Measurements from ENCODE around the gene NRTN.

The NRTN gene

DNA sequence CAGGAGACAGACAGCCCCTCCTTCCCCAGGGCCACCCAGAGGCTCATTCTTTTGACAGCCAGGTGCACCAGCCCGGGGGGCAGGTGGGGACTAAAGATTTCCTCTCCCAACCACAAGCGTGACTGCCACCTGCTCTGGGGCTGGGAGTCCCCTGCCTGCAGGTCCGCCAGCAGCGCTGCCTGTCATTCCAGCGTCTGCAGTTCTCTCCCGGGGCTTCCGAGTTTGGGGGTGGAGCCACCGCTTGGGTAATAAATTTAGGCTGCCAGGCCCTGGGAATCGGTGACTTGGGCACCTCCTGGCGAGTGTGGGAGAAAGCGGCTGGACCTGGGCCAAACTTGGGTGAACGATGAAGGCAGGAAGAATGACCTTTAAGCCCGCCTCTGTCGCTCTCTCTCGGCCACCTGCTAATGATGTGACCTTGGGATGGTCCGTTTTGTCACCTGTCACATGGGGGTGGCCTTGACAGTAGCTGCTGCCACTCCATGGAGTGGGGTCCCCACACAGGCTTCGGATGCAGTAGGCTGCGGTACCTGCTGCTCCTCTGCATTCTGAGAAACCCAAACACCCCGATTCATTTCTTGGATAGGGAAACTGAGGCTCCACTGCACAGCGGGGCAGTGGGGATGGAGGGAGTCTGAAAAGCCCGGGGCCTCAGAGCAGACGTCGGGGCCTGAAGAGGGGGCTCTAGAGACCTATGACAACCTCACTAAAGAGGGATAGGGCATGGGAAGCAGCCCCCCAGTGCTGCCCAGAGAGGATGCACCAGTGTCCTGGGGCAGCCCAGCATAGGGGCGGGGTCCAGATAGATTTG is 21.9 kb downstream of the NRTN start:
- H3K27ac ChIP-seq (ENCODE audit: low read depth, low read length): peak overlapping the region; percentile 26
- peaks cover 20 to 29% of the 10 kb centered on the region in 2 donors for H3K4me1 ChIP-seq (ENCODE audit: control insufficient read depth in 1 of 2, insufficient read depth in 2 of 2, low read length in 2 of 2)
- H3K9ac ChIP-seq (ENCODE audit: low read depth in 1 of 2, low read length in 2 of 2): peak overlapping the region in 1 of 2 donors; percentile 18
- H3K4me3 ChIP-seq (ENCODE audit: low read depth in 1 of 2, low read length in 2 of 2): peak overlapping the region; percentile 51 to 58
- H3K27me3 ChIP-seq (ENCODE audit: control insufficient read depth in 1 of 2, insufficient read depth in 2 of 2, low read length in 2 of 2): no peaks in the 10 kb centered on the region
- H3K36me3 ChIP-seq (ENCODE audit: control insufficient read depth in 1 of 2, insufficient read depth in 2 of 2, low read length in 2 of 2): peaks cover 0 to 5% of the 10 kb centered on the region in 2 donors
- H3K9me3 ChIP-seq (ENCODE audit: control insufficient read depth in 1 of 2, low read length in 2 of 2): no peaks in the 10 kb centered on the region

DNA sequence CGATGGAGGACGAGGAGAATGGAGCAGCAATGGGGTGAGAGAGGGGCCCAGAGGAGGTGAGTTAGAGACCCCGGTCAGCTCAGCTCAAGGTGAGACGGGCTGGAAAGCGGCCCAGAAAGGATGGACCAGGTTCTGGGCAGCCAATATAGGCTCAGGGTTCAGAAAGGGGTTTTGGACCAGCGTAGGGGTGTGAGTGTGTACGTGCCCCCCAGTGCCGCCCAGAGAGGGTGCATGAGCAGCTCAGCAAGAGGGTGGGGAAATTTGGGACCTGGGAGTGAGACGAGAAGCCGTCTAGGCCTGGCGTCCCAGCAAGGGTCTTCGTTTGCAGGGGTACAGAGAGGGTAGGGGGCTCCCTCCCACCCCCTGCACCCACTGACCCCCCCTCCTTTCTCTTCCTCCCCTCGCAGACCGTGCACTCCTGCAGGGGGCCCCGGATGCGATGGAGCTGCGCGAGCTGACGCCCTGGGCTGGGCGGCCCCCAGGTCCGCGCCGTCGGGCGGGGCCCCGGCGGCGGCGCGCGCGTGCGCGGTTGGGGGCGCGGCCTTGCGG is 22.5 kb downstream of the NRTN start:
- Histone ChIP-seq H3K4me3 (ENCODE audit: low read depth in 1 of 2, low read length in 2 of 2) (peak overlapping the region; percentile 51 to 58), H3K4me1 (ENCODE audit: control insufficient read depth in 1 of 2, insufficient read depth in 2 of 2, low read length in 2 of 2) (peaks cover 20 to 26% of the 10 kb centered on the region in 2 donors), H3K9ac (ENCODE audit: low read depth in 1 of 2, low read length in 2 of 2) (peak overlapping the region; percentile 32 to 66), H3K27me3 (ENCODE audit: control insufficient read depth in 1 of 2, insufficient read depth in 2 of 2, low read length in 2 of 2) (no peaks in the 10 kb centered on the region), H3K9me3 (ENCODE audit: control insufficient read depth in 1 of 2, low read length in 2 of 2) (no peaks in the 10 kb centered on the region), H3K36me3 (ENCODE audit: control insufficient read depth in 1 of 2, insufficient read depth in 2 of 2, low read length in 2 of 2) (peaks cover 0 to 10% of the 10 kb centered on the region in 2 donors), H3K27ac (ENCODE audit: low read depth, low read length) (peak overlapping the region; percentile 90)

DNA sequence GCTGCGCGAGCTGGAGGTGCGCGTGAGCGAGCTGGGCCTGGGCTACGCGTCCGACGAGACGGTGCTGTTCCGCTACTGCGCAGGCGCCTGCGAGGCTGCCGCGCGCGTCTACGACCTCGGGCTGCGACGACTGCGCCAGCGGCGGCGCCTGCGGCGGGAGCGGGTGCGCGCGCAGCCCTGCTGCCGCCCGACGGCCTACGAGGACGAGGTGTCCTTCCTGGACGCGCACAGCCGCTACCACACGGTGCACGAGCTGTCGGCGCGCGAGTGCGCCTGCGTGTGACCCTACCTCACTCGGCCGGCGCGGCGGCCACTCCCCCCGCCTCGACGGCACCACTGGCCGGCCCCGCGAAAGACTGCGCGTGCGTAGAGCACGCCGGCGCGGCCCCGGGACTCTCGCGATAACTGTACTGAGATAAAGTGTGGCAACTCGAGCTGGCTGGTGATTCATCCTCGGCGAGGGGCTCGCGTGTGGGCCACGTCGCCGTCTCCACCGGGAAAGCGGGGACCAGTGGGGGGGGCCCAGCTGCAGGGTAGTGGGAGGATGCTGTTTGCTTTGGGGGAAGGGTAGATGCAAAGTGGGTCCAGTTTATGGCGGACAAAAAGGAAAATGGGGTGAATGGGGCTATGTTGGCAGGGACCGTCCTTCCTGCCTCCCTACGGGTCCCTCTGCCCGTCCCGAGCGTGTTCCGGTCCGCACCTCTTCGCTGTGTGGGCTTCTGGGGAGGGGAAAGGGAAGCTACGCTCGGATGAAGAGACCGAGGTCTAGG is 23.2 kb downstream of the NRTN start:
- Histone ChIP-seq H3K9me3 (ENCODE audit: control insufficient read depth in 1 of 2, low read length in 2 of 2) (no peaks in the 10 kb centered on the region), H3K27ac (ENCODE audit: low read depth, low read length) (peak overlapping the region; percentile 90), H3K4me1 (ENCODE audit: control insufficient read depth in 1 of 2, insufficient read depth in 2 of 2, low read length in 2 of 2) (peaks cover 20 to 26% of the 10 kb centered on the region in 2 donors), H3K4me3 (ENCODE audit: low read depth in 1 of 2, low read length in 2 of 2) (peak overlapping the region; percentile 68 to 80), H3K27me3 (ENCODE audit: control insufficient read depth in 1 of 2, insufficient read depth in 2 of 2, low read length in 2 of 2) (no peaks in the 10 kb centered on the region), H3K36me3 (ENCODE audit: control insufficient read depth in 1 of 2, insufficient read depth in 2 of 2, low read length in 2 of 2) (peaks cover 0 to 16% of the 10 kb centered on the region in 2 donors), H3K9ac (ENCODE audit: low read depth in 1 of 2, low read length in 2 of 2) (peak overlapping the region; percentile 21 to 66)

DNA sequence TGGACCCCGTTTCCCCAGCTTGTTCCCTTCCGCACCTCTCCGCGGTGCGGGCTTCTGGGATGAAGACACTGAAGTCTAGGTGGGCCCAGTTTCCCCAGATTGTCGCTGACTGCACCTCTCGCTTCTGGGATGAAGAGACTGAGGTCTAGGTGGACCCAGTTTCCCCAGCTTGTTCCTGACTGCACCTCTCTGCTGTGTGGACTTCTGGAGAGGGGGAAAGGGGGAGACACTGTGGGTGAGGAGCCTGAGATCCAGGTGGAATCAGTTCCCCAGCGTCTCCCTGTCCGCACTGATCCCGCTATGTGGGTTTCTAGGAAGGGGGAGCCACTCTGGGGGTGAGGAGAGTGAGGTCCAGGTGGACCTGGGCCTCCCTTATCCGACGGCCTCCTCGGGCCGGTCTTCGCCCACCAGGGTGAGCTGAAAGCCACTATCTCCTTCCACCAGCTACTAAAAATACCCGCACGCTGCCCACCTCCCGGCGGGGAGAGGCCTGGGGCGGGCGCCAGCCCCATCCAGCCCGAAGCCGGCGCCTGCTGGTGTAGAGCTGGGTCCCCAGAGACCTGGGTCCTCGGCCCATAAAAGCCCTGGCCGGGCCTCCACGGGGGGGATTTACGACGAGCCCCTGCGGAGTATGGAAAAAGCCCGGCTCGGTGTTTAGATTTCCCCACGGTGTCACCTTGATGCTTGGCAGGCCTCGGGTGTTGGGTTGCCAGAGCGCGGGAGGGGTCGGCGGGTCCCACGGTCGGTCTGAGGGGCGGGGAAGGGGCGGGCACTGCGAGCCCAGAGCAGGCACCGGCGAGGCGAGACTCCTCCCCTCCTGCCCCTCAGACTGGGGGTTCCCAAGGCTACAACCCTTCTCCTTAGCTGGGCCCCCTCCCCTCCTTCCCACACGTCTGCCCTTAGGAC is 24.0 kb downstream of the NRTN start:
- peaks cover 0 to 16% of the 10 kb centered on the region in 2 donors for H3K36me3 ChIP-seq (ENCODE audit: control insufficient read depth in 1 of 2, insufficient read depth in 2 of 2, low read length in 2 of 2)
- H3K27ac ChIP-seq (ENCODE audit: low read depth, low read length): no peak overlapping the region
- no peaks in the 10 kb centered on the region for H3K27me3 ChIP-seq (ENCODE audit: control insufficient read depth in 1 of 2, insufficient read depth in 2 of 2, low read length in 2 of 2)
- H3K9ac ChIP-seq (ENCODE audit: low read depth in 1 of 2, low read length in 2 of 2): peak overlapping the region; percentile 21 to 66
- peak overlapping the region; percentile 68 to 80 for H3K4me3 ChIP-seq (ENCODE audit: low read depth in 1 of 2, low read length in 2 of 2)
- no peaks in the 10 kb centered on the region for H3K9me3 ChIP-seq (ENCODE audit: control insufficient read depth in 1 of 2, low read length in 2 of 2)
- peaks cover 20 to 26% of the 10 kb centered on the region in 2 donors for H3K4me1 ChIP-seq (ENCODE audit: control insufficient read depth in 1 of 2, insufficient read depth in 2 of 2, low read length in 2 of 2)

DNA sequence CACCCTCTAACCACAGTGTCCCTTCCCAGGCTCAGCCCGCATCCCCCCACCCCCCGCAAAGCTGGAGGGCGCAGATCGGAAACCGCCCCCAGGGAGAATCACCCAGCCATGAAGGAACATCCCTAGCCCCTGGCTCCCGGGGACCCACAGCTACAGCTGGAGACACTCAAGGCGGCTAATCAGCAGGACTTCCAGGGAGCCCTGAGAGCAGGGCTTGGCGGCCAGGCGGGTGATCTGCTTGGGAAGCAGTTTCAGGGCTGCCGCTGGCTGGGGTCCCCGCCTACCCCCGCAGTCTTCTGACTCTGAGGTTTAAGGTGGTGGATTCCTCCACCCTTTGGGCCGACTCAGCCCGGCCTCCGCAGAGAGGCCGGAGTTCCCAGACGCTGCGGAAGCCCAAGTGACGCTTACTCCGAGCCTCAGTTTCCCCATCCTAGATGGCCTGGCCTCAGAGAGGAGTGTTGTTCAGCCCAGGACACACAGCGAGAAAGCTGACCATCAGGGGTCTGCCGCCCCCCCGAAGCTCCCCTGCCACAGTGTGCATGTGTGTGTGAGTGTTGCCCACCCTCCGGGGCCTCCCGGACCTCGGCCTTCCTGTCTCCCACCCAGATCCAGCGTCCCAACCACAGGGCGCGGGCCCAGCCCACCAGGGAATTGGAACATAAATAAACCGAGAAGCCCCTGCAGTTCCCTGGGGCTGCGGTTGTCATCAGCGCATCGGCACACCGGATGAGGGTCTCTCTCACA is 24.9 kb downstream of the NRTN start:
- no peak overlapping the region for H3K9ac ChIP-seq (ENCODE audit: low read depth in 1 of 2, low read length in 2 of 2)
- no peak overlapping the region for H3K4me3 ChIP-seq (ENCODE audit: low read depth in 1 of 2, low read length in 2 of 2)
- peaks cover 0 to 18% of the 10 kb centered on the region in 2 donors for H3K36me3 ChIP-seq (ENCODE audit: control insufficient read depth in 1 of 2, insufficient read depth in 2 of 2, low read length in 2 of 2)
- H3K9me3 ChIP-seq (ENCODE audit: control insufficient read depth in 1 of 2, low read length in 2 of 2): no peaks in the 10 kb centered on the region
- peaks cover 20 to 26% of the 10 kb centered on the region in 2 donors for H3K4me1 ChIP-seq (ENCODE audit: control insufficient read depth in 1 of 2, insufficient read depth in 2 of 2, low read length in 2 of 2)
- H3K27ac ChIP-seq (ENCODE audit: low read depth, low read length): no peak overlapping the region
- no peaks in the 10 kb centered on the region for H3K27me3 ChIP-seq (ENCODE audit: control insufficient read depth in 1 of 2, insufficient read depth in 2 of 2, low read length in 2 of 2)

DNA sequence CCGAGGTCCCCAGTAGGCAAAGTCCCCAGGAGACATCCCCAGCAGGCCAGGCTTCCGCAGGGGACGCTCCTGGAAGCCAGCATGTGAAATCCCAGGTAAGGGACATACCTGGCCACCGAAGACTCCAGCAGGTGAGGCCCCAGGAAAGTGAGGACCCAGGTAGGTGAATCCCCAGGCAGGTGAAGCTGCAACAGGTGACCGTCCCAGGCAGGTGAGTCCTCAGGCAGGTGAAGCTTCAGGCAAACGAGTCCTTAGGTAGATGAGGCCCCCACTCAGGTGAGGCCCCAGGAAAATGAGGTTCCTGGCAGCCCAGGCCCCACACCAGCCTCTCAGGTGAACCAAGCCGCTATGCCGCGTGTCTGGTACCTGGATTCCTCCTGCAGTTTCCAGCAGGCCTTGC is 26.3 kb downstream of the NRTN start:
- Histone ChIP-seq H3K27ac (ENCODE audit: low read depth, low read length) (no peak overlapping the region), H3K4me3 (ENCODE audit: low read depth in 1 of 2, low read length in 2 of 2) (no peak overlapping the region), H3K4me1 (ENCODE audit: control insufficient read depth in 1 of 2, insufficient read depth in 2 of 2, low read length in 2 of 2) (peaks cover 20 to 26% of the 10 kb centered on the region in 2 donors), H3K9ac (ENCODE audit: low read depth in 1 of 2, low read length in 2 of 2) (no peak overlapping the region), H3K27me3 (ENCODE audit: control insufficient read depth in 1 of 2, insufficient read depth in 2 of 2, low read length in 2 of 2) (no peaks in the 10 kb centered on the region), H3K36me3 (ENCODE audit: control insufficient read depth in 1 of 2, insufficient read depth in 2 of 2, low read length in 2 of 2) (peaks cover 0 to 19% of the 10 kb centered on the region in 2 donors), H3K9me3 (ENCODE audit: control insufficient read depth in 1 of 2, low read length in 2 of 2) (no peaks in the 10 kb centered on the region)

DNA sequence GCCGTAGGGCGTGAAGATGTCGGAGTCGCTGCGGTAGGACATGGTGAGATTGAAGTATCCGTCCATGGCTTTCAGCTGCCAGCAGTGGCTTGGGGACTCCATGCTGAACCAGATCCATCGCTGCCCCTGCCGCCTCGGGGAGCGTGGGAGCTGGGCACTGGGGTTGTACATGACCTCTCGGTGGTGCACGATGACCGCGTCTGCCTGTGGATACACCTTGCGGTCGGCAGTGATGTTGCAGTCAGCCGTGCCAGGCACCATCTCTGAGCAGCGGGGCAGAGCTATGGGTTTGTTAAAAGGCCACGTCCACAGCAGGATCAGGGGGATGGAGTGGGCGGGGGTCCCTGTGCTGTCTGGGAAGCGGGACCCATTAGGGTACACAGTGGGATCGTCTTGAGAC is 27.2 kb downstream of the NRTN start:
- Histone ChIP-seq H3K27ac (ENCODE audit: low read depth, low read length) (no peak overlapping the region), H3K4me1 (ENCODE audit: control insufficient read depth in 1 of 2, insufficient read depth in 2 of 2, low read length in 2 of 2) (peaks cover 15 to 17% of the 10 kb centered on the region in 2 donors), H3K9ac (ENCODE audit: low read depth in 1 of 2, low read length in 2 of 2) (no peak overlapping the region), H3K27me3 (ENCODE audit: control insufficient read depth in 1 of 2, insufficient read depth in 2 of 2, low read length in 2 of 2) (no peaks in the 10 kb centered on the region), H3K9me3 (ENCODE audit: control insufficient read depth in 1 of 2, low read length in 2 of 2) (no peaks in the 10 kb centered on the region), H3K4me3 (ENCODE audit: low read depth in 1 of 2, low read length in 2 of 2) (no peak overlapping the region), H3K36me3 (ENCODE audit: control insufficient read depth in 1 of 2, insufficient read depth in 2 of 2, low read length in 2 of 2) (peaks cover 0 to 19% of the 10 kb centered on the region in 2 donors)

DNA sequence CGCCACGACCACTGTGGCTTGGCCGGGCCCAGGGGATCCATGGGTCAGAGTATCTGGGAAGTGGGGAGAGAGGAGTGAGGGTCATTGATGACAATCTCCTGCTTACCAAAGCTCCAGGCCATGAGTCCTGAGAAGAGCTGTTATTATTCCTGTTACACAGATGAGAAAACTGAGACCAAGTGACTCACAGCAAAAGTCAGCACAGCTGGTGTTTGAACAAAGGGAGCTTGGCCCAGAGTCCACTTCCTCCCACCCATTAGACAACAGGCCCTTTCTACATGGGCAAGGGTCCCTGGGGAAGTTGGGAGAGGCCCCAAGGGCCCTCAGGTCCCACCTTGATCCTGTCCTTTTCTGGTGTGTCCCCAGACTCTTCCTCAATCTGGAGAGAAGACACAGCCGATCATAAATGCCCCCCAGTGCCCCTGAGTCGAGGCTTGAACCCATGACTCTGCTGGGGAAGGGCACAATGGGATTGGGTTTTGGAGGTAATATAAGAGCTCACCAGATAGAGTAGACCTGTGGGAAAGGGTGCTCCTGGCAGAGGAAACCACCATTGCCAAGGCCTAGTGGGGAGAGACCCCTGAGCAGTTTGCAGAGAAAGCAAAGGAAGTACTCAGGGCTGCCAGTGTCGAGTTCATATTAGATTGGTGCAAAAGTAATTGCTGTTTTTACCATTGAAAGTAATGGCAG is 27.8 kb downstream of the NRTN start:
- Histone ChIP-seq H3K9ac (ENCODE audit: low read depth in 1 of 2, low read length in 2 of 2) (no peak overlapping the region), H3K9me3 (ENCODE audit: control insufficient read depth in 1 of 2, low read length in 2 of 2) (no peaks in the 10 kb centered on the region), H3K4me3 (ENCODE audit: low read depth in 1 of 2, low read length in 2 of 2) (no peak overlapping the region), H3K4me1 (ENCODE audit: control insufficient read depth in 1 of 2, insufficient read depth in 2 of 2, low read length in 2 of 2) (peaks cover 11 to 12% of the 10 kb centered on the region in 2 donors), H3K27me3 (ENCODE audit: control insufficient read depth in 1 of 2, insufficient read depth in 2 of 2, low read length in 2 of 2) (no peaks in the 10 kb centered on the region), H3K27ac (ENCODE audit: low read depth, low read length) (no peak overlapping the region), H3K36me3 (ENCODE audit: control insufficient read depth in 1 of 2, insufficient read depth in 2 of 2, low read length in 2 of 2) (peaks cover 0 to 19% of the 10 kb centered on the region in 2 donors)

Data from duodenal mucosa (tissue), 2 donors.